Sigmoid colon (tissue), 7 donors: ENCODE data around the gene SEMA4A. TPM values are rescaled to one million over a fixed set of nuclear protein-coding genes. Genes with fewer than 3 reads are reported as not detected.
"Not testable (repeated sequence)": the region's sequence is repeated elsewhere in the genome, so short reads cannot be mapped to it uniquely, and the experiment has no call there.

Experiments used
- DNase-seq: peaks from one replicate; pipeline ENCODE4 v3.0.0-alpha.2; 2019
- H3K27ac ChIP-seq, 4 donors: fragments of 200-600 bp; sonication (generic); one replicate each; pipeline ENCODE4 v1.5.1; 2016 to 2019; ENCODE audit warnings: mild to moderate bottlenecking in 1 of 4
- H3K27me3 ChIP-seq, 3 donors: fragments of 200-600 bp; sonication (generic); one replicate each; pipeline ENCODE4 v1.5.1; 2019; ENCODE audit warnings: mild to moderate bottlenecking in 1 of 3
- H3K36me3 ChIP-seq, 4 donors: fragments of 200-600 bp; sonication (generic); one replicate each; pipeline ENCODE4 v1.5.1; 2016 to 2019
- H3K4me1 ChIP-seq, 4 donors: fragments of 200-600 bp; sonication (generic); one replicate each; pipeline ENCODE4 v1.5.1; 2017 to 2019
- H3K4me3 ChIP-seq, 4 donors: fragments of 200-600 bp; sonication (generic); one replicate each; pipeline ENCODE4 v1.5.1; 2017 to 2019; ENCODE audit warnings: mild to moderate bottlenecking in 2 of 4, moderate library complexity in 1 of 4
- H3K9me3 ChIP-seq, 4 donors: fragments of 200-600 bp in 3 of 4; sonication (generic) in 3 of 4; one replicate each; pipeline versions ENCODE4 v1.5.1 to v1.6.1; 2013 to 2019
- EP300 ChIP-seq, 4 donors: sonication (generic); formaldehyde crosslinking; IDR thresholded peaks; one replicate each; pipeline ENCODE4 v1.6.1; 2017; ENCODE audit warnings: antibody characterized with exemption in 4 of 4
- POLR2A ChIP-seq, 2 donors: fragments of 450-650 bp; IDR thresholded peaks; one replicate each; pipeline ENCODE4 v1.6.1; 2016; ENCODE audit warnings: antibody characterized with exemption in 2 of 2, mild to moderate bottlenecking in 2 of 2, moderate library complexity in 2 of 2
- POLR2AphosphoS5 ChIP-seq, 4 donors: sonication (generic); formaldehyde crosslinking; IDR thresholded peaks; one replicate each; pipeline ENCODE4 v1.6.1; 2017; ENCODE audit warnings: antibody characterized with exemption in 4 of 4
- WGBS, 2 donors: extraction: QIAGEN DNeasy Blood & Tissue Kit; methylation state at CpG; one replicate each; pipeline ENCODE4 v1.1.7; 2013; 5-methylcytosine and 5-hydroxymethylcytosine counted together
- intact Hi-C: fragments of 100-400 bp; cut with DNase I; formaldehyde crosslinking; loops from one replicate; pipeline ENCODE4 v1.15.1; 2023
- polyA plus RNA-seq, 3 donors: library from polyadenylated mRNA; stranded (reverse); fragments of 200-250 nt; gene quantifications; one replicate each; pipeline ENCODE4 v1.2.3, GENCODE V29; 2013
- total RNA-seq, 4 donors: library from RNA; depleted of rRNA; stranded (reverse); fragments of >200 nt; gene quantifications; one replicate each; pipeline ENCODE4 v1.1.0, GENCODE V29; 2016
- TF ChIP-seq, protein P1 (sequence below), 4 experiments: fragments of 450-650 bp in 3 of 4; fragments of 200-600 bp in 1 of 4; IDR thresholded peaks; one replicate each; pipeline ENCODE4 v1.5.1; 2016 to 2019; ENCODE audit warnings: antibody characterized with exemption in 4 of 4, mild to moderate bottlenecking in 3 of 4, moderate library complexity in 2 of 4
- donor health status: healthy with polysubstance abuse.
- donor health status: Bipolar disorder and iron deficiency.
- donor health status: healthy.

SEMA4A gene
- total and polyA plus RNA-seq, 7 donors: 1.4 to 6.3 (median 1.8) TPM

DNA sequence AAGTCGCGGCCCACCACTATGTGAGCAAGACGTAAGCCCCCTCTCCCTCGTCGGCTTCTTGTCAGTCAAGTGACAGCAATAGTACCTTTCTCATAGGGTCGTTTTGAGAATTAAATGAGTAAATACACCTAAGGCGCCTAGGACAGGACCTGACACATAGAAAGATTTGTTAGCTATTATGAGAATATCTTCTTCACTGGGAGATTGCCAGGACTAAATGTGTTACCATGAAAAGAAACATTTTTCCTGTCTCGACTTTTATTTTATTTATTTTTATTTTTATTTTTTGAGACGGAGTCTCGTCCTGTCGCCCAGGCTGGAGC is 60.2 kb downstream of the SEMA4A start:
- H3K27me3 ChIP-seq: no peaks in the 10 kb centered on the region
- WGBS, 2 donors: 10 to 22% methylated on average over 11 of the region's 11 CpGs
- no peaks in the 10 kb centered on the region for H3K9me3 ChIP-seq
- H3K4me1 ChIP-seq: peaks cover 0 to 22% (median 19%) of the 10 kb centered on the region in 4 donors
- intact Hi-C loops: loop anchor here (2.0 to 5.0 kb wide), 2 partner anchors 19 to 51 kb away; partner anchors contain the start of gene SLC25A44
- peak overlapping the region; percentile 85 to 95 (median 94) for H3K27ac ChIP-seq
- no peak for DNase-seq
- peaks cover 0 to 21% (median 13%) of the 10 kb centered on the region in 4 donors for H3K36me3 ChIP-seq
- TF ChIP-seq POLR2AphosphoS5 (IDR thresholded peaks at IDR 0.05) (no peak), POLR2A (IDR thresholded peaks at IDR 0.05) (no peak), EP300 (IDR thresholded peaks at IDR 0.05) (no peak)
- TF ChIP-seq, protein P1, sequence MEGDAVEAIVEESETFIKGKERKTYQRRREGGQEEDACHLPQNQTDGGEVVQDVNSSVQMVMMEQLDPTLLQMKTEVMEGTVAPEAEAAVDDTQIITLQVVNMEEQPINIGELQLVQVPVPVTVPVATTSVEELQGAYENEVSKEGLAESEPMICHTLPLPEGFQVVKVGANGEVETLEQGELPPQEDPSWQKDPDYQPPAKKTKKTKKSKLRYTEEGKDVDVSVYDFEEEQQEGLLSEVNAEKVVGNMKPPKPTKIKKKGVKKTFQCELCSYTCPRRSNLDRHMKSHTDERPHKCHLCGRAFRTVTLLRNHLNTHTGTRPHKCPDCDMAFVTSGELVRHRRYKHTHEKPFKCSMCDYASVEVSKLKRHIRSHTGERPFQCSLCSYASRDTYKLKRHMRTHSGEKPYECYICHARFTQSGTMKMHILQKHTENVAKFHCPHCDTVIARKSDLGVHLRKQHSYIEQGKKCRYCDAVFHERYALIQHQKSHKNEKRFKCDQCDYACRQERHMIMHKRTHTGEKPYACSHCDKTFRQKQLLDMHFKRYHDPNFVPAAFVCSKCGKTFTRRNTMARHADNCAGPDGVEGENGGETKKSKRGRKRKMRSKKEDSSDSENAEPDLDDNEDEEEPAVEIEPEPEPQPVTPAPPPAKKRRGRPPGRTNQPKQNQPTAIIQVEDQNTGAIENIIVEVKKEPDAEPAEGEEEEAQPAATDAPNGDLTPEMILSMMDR (IDR thresholded peaks at IDR 0.05): no peak
- H3K4me3 ChIP-seq: peak overlapping the region; percentile 53 to 69 (median 62)

DNA sequence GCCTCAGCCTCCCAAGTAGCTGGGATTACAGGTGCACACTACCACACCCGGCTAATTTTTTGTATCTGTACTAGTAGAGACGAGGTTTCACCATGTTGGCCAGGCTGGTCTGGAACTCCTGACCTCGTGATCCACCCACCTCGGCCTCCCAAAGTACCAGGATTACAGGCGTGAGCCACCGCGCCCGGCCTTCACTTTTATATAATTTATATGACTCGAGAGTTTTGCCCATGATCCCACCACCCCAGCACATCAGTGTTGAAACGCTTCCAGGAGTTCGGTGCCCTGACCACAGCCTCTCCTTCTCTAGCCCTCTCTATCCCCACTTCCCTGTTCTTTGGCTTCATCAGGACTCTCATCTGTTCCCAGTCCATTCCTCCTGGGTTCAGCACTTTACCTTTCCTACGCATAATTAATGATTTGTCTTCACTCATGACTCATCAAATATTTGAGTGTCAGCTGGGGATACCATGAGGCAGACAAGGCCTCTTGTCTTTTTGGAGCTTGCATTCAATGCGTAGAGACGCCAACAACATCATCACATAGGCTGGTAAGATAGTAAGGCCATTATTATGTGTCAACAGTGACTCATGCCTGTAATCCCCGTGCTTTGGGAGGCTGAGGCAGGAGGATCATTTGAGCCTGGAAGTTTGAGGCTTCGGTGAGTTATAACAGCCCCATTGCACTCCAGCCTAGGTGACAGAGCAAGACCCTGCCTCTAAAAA is 60.8 kb downstream of the SEMA4A start:
- peak overlapping the region; percentile 85 to 95 (median 94) for H3K27ac ChIP-seq
- H3K4me1 ChIP-seq: peaks cover 0 to 22% (median 19%) of the 10 kb centered on the region in 4 donors
- TF ChIP-seq, protein P1 (IDR thresholded peaks at IDR 0.05): no peak
- no peak for TF ChIP-seq EP300 (IDR thresholded peaks at IDR 0.05)
- no peak for TF ChIP-seq POLR2A (IDR thresholded peaks at IDR 0.05)
- no peak for TF ChIP-seq POLR2AphosphoS5 (IDR thresholded peaks at IDR 0.05)
- intact Hi-C loops: loop anchor here (5.0 kb wide), 1 partner anchor 52 kb away; no protein-coding TSS in a partner anchor
- DNase-seq: no peak
- H3K36me3 ChIP-seq: peaks cover 0 to 18% (median 13%) of the 10 kb centered on the region in 4 donors
- no peaks in the 10 kb centered on the region for H3K9me3 ChIP-seq
- 62 to 83% methylated on average over 16 of the region's 16 CpGs for WGBS, 2 donors
- H3K27me3 ChIP-seq: no peaks in the 10 kb centered on the region
- peak overlapping the region in 3 of 4 donors; percentile 56 to 69 (median 69) for H3K4me3 ChIP-seq

DNA sequence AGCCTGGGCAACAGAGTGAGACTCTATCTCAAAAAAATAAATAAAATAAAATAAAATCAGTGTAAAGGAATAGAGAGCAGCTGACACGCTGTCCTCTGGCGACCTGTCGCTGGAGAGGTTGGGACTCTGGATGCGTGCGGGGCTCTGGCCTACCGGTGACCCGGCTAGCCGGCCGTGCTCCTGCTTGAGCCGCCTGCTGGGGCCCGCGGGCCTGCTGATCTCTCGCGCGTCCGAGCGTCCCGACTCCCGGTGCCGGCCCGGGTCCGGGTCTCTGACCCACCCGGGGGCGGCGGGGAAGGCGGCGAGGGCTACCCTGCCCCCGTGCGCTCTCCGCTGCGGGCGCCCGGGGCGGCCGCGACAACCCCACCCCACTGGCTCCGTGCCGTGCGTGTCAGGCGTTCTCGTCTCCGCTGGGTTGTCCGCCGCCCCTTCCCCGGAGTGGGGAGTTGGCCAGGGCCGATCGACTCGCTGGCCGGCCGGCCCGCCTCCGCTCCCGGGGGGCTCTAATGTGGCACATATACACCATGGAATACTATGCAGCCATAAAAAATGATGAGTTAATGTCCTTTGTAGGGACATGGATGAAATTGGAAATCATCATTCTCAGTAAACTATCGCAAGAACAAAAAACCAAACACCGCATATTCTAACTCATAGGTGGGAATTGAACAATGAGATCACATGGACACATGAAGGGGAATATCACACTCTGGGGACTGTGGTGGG is 63.1 kb downstream of the SEMA4A start:
- DNase-seq, H3K27me3 ChIP-seq, H3K27ac ChIP-seq, H3K4me3 ChIP-seq, H3K9me3 ChIP-seq, intact Hi-C loops: not testable (repeated sequence)
- WGBS, 2 donors: 94% methylated on average over 55 of the region's 55 CpGs
- H3K36me3 ChIP-seq: peaks cover 9 to 18% (median 13%) of the 10 kb centered on the region in 4 donors
- H3K4me1 ChIP-seq: peaks cover 0 to 22% (median 19%) of the 10 kb centered on the region in 4 donors

DNA sequence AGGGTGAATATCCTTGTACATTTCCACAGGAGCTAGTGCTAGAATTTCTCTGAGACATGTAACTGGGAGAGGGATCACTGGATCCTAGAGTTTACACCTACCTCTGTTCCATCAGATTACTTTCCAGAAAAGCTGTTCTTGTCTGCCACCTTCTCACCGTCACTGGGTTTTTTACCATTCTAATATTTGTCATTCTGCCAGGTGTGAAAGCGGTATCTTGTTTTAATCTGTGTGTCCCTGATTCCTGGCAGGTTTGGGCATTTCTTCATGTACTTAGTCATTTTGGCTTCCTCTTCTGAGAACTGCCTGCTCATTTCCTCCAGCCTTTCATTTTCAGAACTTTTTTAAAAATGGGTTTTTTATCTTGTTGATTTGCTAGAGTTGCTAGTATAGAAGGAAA is 64.5 kb downstream of the SEMA4A start:
- no peak overlapping the region for H3K4me3 ChIP-seq
- no peaks in the 10 kb centered on the region for H3K27me3 ChIP-seq
- H3K4me1 ChIP-seq: peaks cover 0 to 16% (median 15%) of the 10 kb centered on the region in 4 donors
- peak overlapping the region in 3 of 4 donors; percentile 10 to 33 (median 23) for H3K27ac ChIP-seq
- H3K36me3 ChIP-seq: peaks cover 9 to 29% (median 24%) of the 10 kb centered on the region in 4 donors
- H3K9me3 ChIP-seq: no peaks in the 10 kb centered on the region
- 45 to 88% methylated on average over 2 of the region's 2 CpGs for WGBS, 2 donors
- intact Hi-C loops: no loop called here
- DNase-seq: no peak
- TF ChIP-seq EP300 (IDR thresholded peaks at IDR 0.05) (no peak), POLR2A (IDR thresholded peaks at IDR 0.05) (no peak), POLR2AphosphoS5 (IDR thresholded peaks at IDR 0.05) (no peak)
- TF ChIP-seq, protein P1 (IDR thresholded peaks at IDR 0.05): no peak

DNA sequence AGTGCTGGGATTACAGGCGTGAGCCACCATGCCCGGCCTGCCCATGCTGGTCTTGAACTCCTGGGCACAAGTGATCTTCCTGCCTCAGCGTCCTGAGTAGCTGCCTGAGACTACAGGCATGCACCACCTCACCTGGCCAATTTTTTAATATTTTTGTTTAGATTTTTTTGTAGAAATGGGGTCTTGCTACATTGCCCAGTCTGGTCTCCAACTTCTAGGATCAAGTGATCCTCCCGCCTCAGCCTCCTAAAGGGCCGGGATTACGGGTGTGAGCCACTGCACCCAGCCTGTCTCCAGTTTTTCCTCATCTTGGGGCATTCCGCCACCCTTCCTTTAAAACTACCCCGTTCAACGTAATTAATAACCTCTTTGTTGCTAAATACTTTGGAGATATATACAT is 66.8 kb downstream of the SEMA4A start:
- H3K4me3 ChIP-seq: no peak overlapping the region
- DNase-seq: no peak
- intact Hi-C loops: no loop called here
- H3K36me3 ChIP-seq: peaks cover 9 to 44% (median 31%) of the 10 kb centered on the region in 4 donors
- WGBS, 2 donors: 96 to 98% methylated on average over 9 of the region's 9 CpGs
- no peak overlapping the region for H3K27ac ChIP-seq
- TF ChIP-seq, protein P1 (IDR thresholded peaks at IDR 0.05): no peak
- TF ChIP-seq POLR2AphosphoS5 (IDR thresholded peaks at IDR 0.05) (no peak), EP300 (IDR thresholded peaks at IDR 0.05) (no peak), POLR2A (IDR thresholded peaks at IDR 0.05) (no peak)
- H3K27me3 ChIP-seq: no peaks in the 10 kb centered on the region
- H3K4me1 ChIP-seq: peaks cover 0 to 4% (median 1%) of the 10 kb centered on the region in 4 donors
- H3K9me3 ChIP-seq: no peaks in the 10 kb centered on the region
